Body of pancreas (tissue), 4 donors: ENCODE measurements around the gene MSTN.

Experiments
- CTCF ChIP-seq, 7 experiments: fragments of 450-650 bp in 4 of 7; fragments of 200-600 bp in 3 of 7; sonication (generic) in 3 of 7; IDR thresholded peaks; one replicate each; pipeline ENCODE4 v1.5.1; 2016 to 2019; ENCODE audit warnings: antibody characterized with exemption in 7 of 7
- POLR2A ChIP-seq, 3 donors: fragments of 450-650 bp; IDR thresholded peaks; one replicate each; pipeline ENCODE4 v1.6.1; 2016; ENCODE audit warnings: antibody characterized with exemption in 3 of 3, mild to moderate bottlenecking in 2 of 3

DNA sequence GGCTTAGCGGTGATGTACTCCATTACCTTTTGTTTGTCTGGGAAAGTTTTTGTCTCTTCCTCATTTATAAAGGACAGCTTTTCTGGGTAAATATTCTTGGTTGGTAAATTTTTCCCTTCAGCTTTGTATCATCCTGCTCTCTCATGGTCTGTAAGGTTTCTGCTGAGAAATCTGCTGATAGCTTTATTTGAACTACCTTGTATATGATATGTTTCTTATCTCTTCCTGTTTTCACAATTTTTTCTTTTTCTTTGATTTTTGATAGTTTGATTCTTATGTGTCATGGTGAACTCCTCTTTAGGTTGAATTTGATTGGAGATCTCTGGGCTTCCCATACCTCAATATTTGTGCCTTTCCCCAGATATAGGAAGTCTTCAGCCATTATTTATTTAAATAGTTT lies 44.7 kb downstream of the MSTN start:
- TF ChIP-seq CTCF (IDR thresholded peaks at IDR 0.05) (no peak), POLR2A (IDR thresholded peaks at IDR 0.05) (no peak)
